ENCODE data around the gene MCHR1. TPM values are rescaled to one million over a fixed set of nuclear protein-coding genes. Genes with fewer than 3 reads are reported as not detected.
A peak's percentile ranks its signal among the peaks of the same experiment; 100 is the strongest.

The MCHR1 gene
- total RNA-seq, 1 donor from 2014 or later, result not detected

GRCh38 chr22:40726514-40726913 lies 47.2 kb downstream of the MCHR1 start:
- intact Hi-C loops (cut with DNase I), result no loop called here
- H3K27ac ChIP-seq, result no peak overlapping the region
- no peaks in the 10 kb centered on the region for H3K9me3 ChIP-seq
- TF ChIP-seq POLR2A (IDR thresholded peaks at IDR 0.05) (no peak), POLR2AphosphoS5 (IDR thresholded peaks at IDR 0.05; ENCODE audit: insufficient read depth in 1 of 2, low read depth in 1 of 2) (no peak)
- TF ChIP-seq, protein P1, sequence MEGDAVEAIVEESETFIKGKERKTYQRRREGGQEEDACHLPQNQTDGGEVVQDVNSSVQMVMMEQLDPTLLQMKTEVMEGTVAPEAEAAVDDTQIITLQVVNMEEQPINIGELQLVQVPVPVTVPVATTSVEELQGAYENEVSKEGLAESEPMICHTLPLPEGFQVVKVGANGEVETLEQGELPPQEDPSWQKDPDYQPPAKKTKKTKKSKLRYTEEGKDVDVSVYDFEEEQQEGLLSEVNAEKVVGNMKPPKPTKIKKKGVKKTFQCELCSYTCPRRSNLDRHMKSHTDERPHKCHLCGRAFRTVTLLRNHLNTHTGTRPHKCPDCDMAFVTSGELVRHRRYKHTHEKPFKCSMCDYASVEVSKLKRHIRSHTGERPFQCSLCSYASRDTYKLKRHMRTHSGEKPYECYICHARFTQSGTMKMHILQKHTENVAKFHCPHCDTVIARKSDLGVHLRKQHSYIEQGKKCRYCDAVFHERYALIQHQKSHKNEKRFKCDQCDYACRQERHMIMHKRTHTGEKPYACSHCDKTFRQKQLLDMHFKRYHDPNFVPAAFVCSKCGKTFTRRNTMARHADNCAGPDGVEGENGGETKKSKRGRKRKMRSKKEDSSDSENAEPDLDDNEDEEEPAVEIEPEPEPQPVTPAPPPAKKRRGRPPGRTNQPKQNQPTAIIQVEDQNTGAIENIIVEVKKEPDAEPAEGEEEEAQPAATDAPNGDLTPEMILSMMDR (IDR thresholded peaks at IDR 0.05), result no peak
- H3K4me3 ChIP-seq, result no peak overlapping the region
- H3K4me1 ChIP-seq, result peaks cover 6% of the 10 kb centered on the region
- no peaks in the 10 kb centered on the region for H3K36me3 ChIP-seq
- DNase-seq (ENCODE audit: extremely low spot score in 2 of 2), result no peak
- no peaks in the 10 kb centered on the region for H3K27me3 ChIP-seq

- DNase-seq (ENCODE audit: extremely low spot score in 2 of 2), result no peak
- Histone ChIP-seq H3K4me1 (peaks cover 4% of the 10 kb centered on the region), H3K9me3 (no peaks in the 10 kb centered on the region), H3K27ac (no peak overlapping the region), H3K4me3 (no peak overlapping the region), H3K36me3 (no peaks in the 10 kb centered on the region), H3K27me3 (no peaks in the 10 kb centered on the region)
- TF ChIP-seq, protein P1 (IDR thresholded peaks at IDR 0.05), result no peak
- TF ChIP-seq POLR2AphosphoS5 (IDR thresholded peaks at IDR 0.05; ENCODE audit: insufficient read depth in 1 of 2, low read depth in 1 of 2), result no peak
- no peak for TF ChIP-seq POLR2A (IDR thresholded peaks at IDR 0.05)
- intact Hi-C loops (cut with DNase I), result no loop called here
These were observed 48.0 kb downstream of the MCHR1 start for GRCh38 chr22:40727070-40727963.

DNA sequence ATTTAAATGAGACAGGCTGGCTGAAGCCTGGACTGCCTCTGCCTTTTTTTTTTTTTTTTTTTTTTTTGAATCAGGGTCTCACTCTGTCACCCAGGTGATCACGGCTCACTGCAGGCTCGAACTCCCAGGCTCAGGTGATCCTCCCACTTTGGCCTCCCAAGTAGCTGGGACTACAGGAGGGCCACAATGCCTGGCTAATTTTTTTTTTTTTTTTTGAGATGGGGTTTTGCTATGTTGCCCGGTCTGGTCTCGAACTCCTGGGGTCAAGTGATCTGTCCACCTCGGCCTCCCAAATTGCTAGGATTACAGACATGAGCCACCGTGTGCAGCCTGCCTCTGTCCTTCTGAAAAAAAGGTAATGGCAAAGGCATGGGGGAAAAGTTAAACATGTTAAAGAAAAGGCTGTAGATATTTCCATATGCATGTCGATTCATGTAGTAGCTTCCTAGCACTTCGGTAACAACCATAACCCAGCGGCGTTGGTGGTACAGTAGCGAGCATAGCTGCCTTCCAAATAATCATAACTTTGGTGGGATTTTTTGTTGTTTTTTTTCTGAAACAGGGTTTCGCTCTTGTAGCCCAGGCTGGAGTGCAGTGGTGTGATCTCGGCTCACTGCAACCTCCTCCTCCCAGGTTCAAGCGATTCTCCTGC lies 48.8 kb downstream of the MCHR1 start:
- no peaks in the 10 kb centered on the region for H3K27me3 ChIP-seq
- H3K36me3 ChIP-seq, result no peaks in the 10 kb centered on the region
- H3K4me1 ChIP-seq, result peaks cover 4% of the 10 kb centered on the region
- no peaks in the 10 kb centered on the region for H3K9me3 ChIP-seq
- no peak overlapping the region for H3K27ac ChIP-seq
- intact Hi-C loops (cut with DNase I), result no loop called here
- H3K4me3 ChIP-seq, result no peak overlapping the region
- no peak for DNase-seq (ENCODE audit: extremely low spot score in 2 of 2)
- TF ChIP-seq POLR2AphosphoS5 (IDR thresholded peaks at IDR 0.05; ENCODE audit: insufficient read depth in 1 of 2, low read depth in 1 of 2) (no peak), POLR2A (IDR thresholded peaks at IDR 0.05) (no peak)
- TF ChIP-seq, protein P1 (IDR thresholded peaks at IDR 0.05), result no peak

GRCh38 chr22:40728731-40729189 lies 49.5 kb downstream of the MCHR1 start:
- Histone ChIP-seq H3K27me3 (no peaks in the 10 kb centered on the region), H3K27ac (no peak overlapping the region), H3K4me3 (no peak overlapping the region), H3K36me3 (no peaks in the 10 kb centered on the region), H3K4me1 (peaks cover 4% of the 10 kb centered on the region), H3K9me3 (no peaks in the 10 kb centered on the region)
- DNase-seq (ENCODE audit: extremely low spot score in 2 of 2), result no peak
- TF ChIP-seq POLR2AphosphoS5 (IDR thresholded peaks at IDR 0.05; ENCODE audit: insufficient read depth in 1 of 2, low read depth in 1 of 2) (peak in 1 of 2 donors; percentile 32), POLR2A (IDR thresholded peaks at IDR 0.05) (no peak)
- TF ChIP-seq, protein P1 (IDR thresholded peaks at IDR 0.05), result no peak
- intact Hi-C loops (cut with DNase I), result no loop called here
